Measurements from ENCODE around the gene LAMTOR2.
"Not testable (repeated sequence)": the region's sequence is repeated elsewhere in the genome, so short reads cannot be mapped to it uniquely, and the experiment has no call there.

LAMTOR2 gene

GRCh38 chr1:156054500-156055280, at the start of gene LAMTOR2:
LAMTOR2 (plus strand) TSS chr1:156054782; CDS start chr1:156054890, 108 bp downstream.
- peak; percentile 98 for DNase-seq

- DNase-seq, result no peak
Measured at GRCh38 chr1:156004843-156005584, 49.6 kb upstream of the LAMTOR2 start.

- no peak for DNase-seq
Measured at GRCh38 chr1:156006666-156007376, 47.8 kb upstream of the LAMTOR2 start.

GRCh38 chr1:156009404-156009803, 45.2 kb upstream of the LAMTOR2 start:
- DNase-seq, result no peak

- DNase-seq, result no peak
Measured at GRCh38 chr1:156012051-156012817, 42.3 kb upstream of the LAMTOR2 start.

- no peak for DNase-seq
Measured at GRCh38 chr1:156014829-156015228, 39.8 kb upstream of the LAMTOR2 start.

GRCh38 chr1:156019946-156020292, 34.7 kb upstream of the LAMTOR2 start:
- no peak for DNase-seq

- DNase-seq, result peak; percentile 88
Measured at GRCh38 chr1:156020293-156021092, 34.1 kb upstream of the LAMTOR2 start, which contains the start of gene SSR2. SSR2 (minus strand) TSS chr1:156020951; CDS start chr1:156020167, 784 bp downstream.

GRCh38 chr1:156021093-156021428, 33.5 kb upstream of the LAMTOR2 start:
- DNase-seq, result no peak

- DNase-seq, result no peak
Measured at GRCh38 chr1:156021954-156022353, 32.6 kb upstream of the LAMTOR2 start.

GRCh38 chr1:156024801-156025200, 29.8 kb upstream of the LAMTOR2 start:
- DNase-seq, result no peak

GRCh38 chr1:156025876-156026275, 28.7 kb upstream of the LAMTOR2 start:
- DNase-seq, result peak; percentile 62

GRCh38 chr1:156026588-156026987, 28.0 kb upstream of the LAMTOR2 start:
- no peak for DNase-seq

GRCh38 chr1:156033011-156033410, 21.6 kb upstream of the LAMTOR2 start:
- no peak for DNase-seq

- not testable (repeated sequence) for DNase-seq
Measured at GRCh38 chr1:156034991-156035390, 19.6 kb upstream of the LAMTOR2 start.

GRCh38 chr1:156042828-156043227, 11.8 kb upstream of the LAMTOR2 start:
- no peak for DNase-seq

- no peak for DNase-seq
Measured at GRCh38 chr1:156045076-156045475, 9.5 kb upstream of the LAMTOR2 start.

GRCh38 chr1:156048663-156049258, 5.8 kb upstream of the LAMTOR2 start:
- no peak for DNase-seq

GRCh38 chr1:156050376-156050775, 4.2 kb upstream of the LAMTOR2 start:
- no peak for DNase-seq

GRCh38 chr1:156051011-156051725, 3.4 kb upstream of the LAMTOR2 start:
- no peak for DNase-seq
